ENCODE measurements around the gene SH3RF3. TPM values are rescaled to one million over a fixed set of nuclear protein-coding genes. Genes with fewer than 3 reads are reported as not detected.

Gene SH3RF3
- total and polyA plus RNA-seq, 5 donors: 5.7 to 8.8 (median 8.1) TPM

GRCh38 chr2:109231996-109232705 lies 103.1 kb downstream of the SH3RF3 start:
- DNase-seq (no peak), ATAC-seq (no peak)
- no peak overlapping the region for H3K4me3 ChIP-seq (ENCODE audit: low read length)
- 87% methylated on average over 7 of the region's 7 CpGs for WGBS
- intact Hi-C loops (cut with DNase I): no loop called here
- peaks cover 5% of the 10 kb centered on the region for H3K4me1 ChIP-seq (ENCODE audit: control insufficient read depth, insufficient read depth, low read length)
- H3K9me3 ChIP-seq (ENCODE audit: control insufficient read depth, low read length): no peaks in the 10 kb centered on the region
- H3K27me3 ChIP-seq (ENCODE audit: control insufficient read depth, insufficient read depth): no peaks in the 10 kb centered on the region
- no peak overlapping the region for H3K27ac ChIP-seq (ENCODE audit: low read length)

- WGBS: 96% methylated on average over 4 of the region's 4 CpGs
- Histone ChIP-seq H3K4me1 (ENCODE audit: control insufficient read depth, insufficient read depth, low read length) (peaks cover 5% of the 10 kb centered on the region), H3K27ac (ENCODE audit: low read length) (no peak overlapping the region), H3K27me3 (ENCODE audit: control insufficient read depth, insufficient read depth) (no peaks in the 10 kb centered on the region), H3K9me3 (ENCODE audit: control insufficient read depth, low read length) (no peaks in the 10 kb centered on the region), H3K4me3 (ENCODE audit: low read length) (no peak overlapping the region)
- intact Hi-C loops (cut with DNase I): no loop called here
- ATAC-seq (no peak), DNase-seq (no peak)
Observed at GRCh38 chr2:109232909-109233308, 103.9 kb downstream of the SH3RF3 start.

GRCh38 chr2:109233643-109234042 lies 104.6 kb downstream of the SH3RF3 start:
- H3K4me1 ChIP-seq (ENCODE audit: control insufficient read depth, insufficient read depth, low read length): peaks cover 7% of the 10 kb centered on the region

GRCh38 chr2:109234355-109234754 lies 105.3 kb downstream of the SH3RF3 start:
- Histone ChIP-seq H3K27me3 (ENCODE audit: control insufficient read depth, insufficient read depth) (no peaks in the 10 kb centered on the region), H3K4me3 (ENCODE audit: low read length) (no peak overlapping the region), H3K9me3 (ENCODE audit: control insufficient read depth, low read length) (no peaks in the 10 kb centered on the region), H3K27ac (ENCODE audit: low read length) (no peak overlapping the region), H3K4me1 (ENCODE audit: control insufficient read depth, insufficient read depth, low read length) (peaks cover 11% of the 10 kb centered on the region)
- WGBS: 85% methylated on average over 4 of the region's 4 CpGs
- no peak for ATAC-seq
- DNase-seq: no peak
- intact Hi-C loops (cut with DNase I): no loop called here

More at GRCh38 chr2:109233643-109234042, 104.6 kb downstream of the SH3RF3 start:
- WGBS: 97% methylated on average over 4 of the region's 4 CpGs
- Histone ChIP-seq H3K4me3 (ENCODE audit: low read length) (no peak overlapping the region), H3K9me3 (ENCODE audit: control insufficient read depth, low read length) (no peaks in the 10 kb centered on the region), H3K27ac (ENCODE audit: low read length) (no peak overlapping the region), H3K27me3 (ENCODE audit: control insufficient read depth, insufficient read depth) (no peaks in the 10 kb centered on the region)
- DNase-seq (no peak), ATAC-seq (no peak)
- intact Hi-C loops (cut with DNase I): no loop called here

- DNase-seq (no peak), ATAC-seq (no peak)
- H3K27ac ChIP-seq (ENCODE audit: low read length): no peak overlapping the region
- H3K4me3 ChIP-seq (ENCODE audit: low read length): no peak overlapping the region
- H3K4me1 ChIP-seq (ENCODE audit: control insufficient read depth, insufficient read depth, low read length): peaks cover 15% of the 10 kb centered on the region
- intact Hi-C loops (cut with DNase I): no loop called here
- H3K9me3 ChIP-seq (ENCODE audit: control insufficient read depth, low read length): no peaks in the 10 kb centered on the region
- H3K27me3 ChIP-seq (ENCODE audit: control insufficient read depth, insufficient read depth): no peaks in the 10 kb centered on the region
- WGBS: 90% methylated on average over 4 of the region's 4 CpGs
Observed at GRCh38 chr2:109236147-109236546, 107.1 kb downstream of the SH3RF3 start.

- Histone ChIP-seq H3K4me3 (ENCODE audit: low read length) (no peak overlapping the region), H3K9me3 (ENCODE audit: control insufficient read depth, low read length) (no peaks in the 10 kb centered on the region), H3K27me3 (ENCODE audit: control insufficient read depth, insufficient read depth) (no peaks in the 10 kb centered on the region), H3K4me1 (ENCODE audit: control insufficient read depth, insufficient read depth, low read length) (peaks cover 25% of the 10 kb centered on the region), H3K27ac (ENCODE audit: low read length) (no peak overlapping the region)
- over 99% methylated on average over 2 of the region's 2 CpGs for WGBS
- intact Hi-C loops (cut with DNase I): no loop called here
- ATAC-seq: no peak
- no peak for DNase-seq
Observed at GRCh38 chr2:109237792-109238191, 108.8 kb downstream of the SH3RF3 start.

- H3K4me1 ChIP-seq (ENCODE audit: control insufficient read depth, insufficient read depth, low read length): peaks cover 31% of the 10 kb centered on the region
- WGBS: 54% methylated on average over 4 of the region's 4 CpGs
- intact Hi-C loops (cut with DNase I): no loop called here
- peak; percentile 82 to 86 (median 85) for DNase-seq
- no peaks in the 10 kb centered on the region for H3K9me3 ChIP-seq (ENCODE audit: control insufficient read depth, low read length)
- peak; percentile 58 to 79 for ATAC-seq
- peak overlapping the region; percentile 23 for H3K27ac ChIP-seq (ENCODE audit: low read length)
- no peak overlapping the region for H3K4me3 ChIP-seq (ENCODE audit: low read length)
- H3K27me3 ChIP-seq (ENCODE audit: control insufficient read depth, insufficient read depth): no peaks in the 10 kb centered on the region
Observed at GRCh38 chr2:109238580-109238979, 109.6 kb downstream of the SH3RF3 start.

- no peak for DNase-seq
- Histone ChIP-seq H3K9me3 (ENCODE audit: control insufficient read depth, low read length) (no peaks in the 10 kb centered on the region), H3K4me3 (ENCODE audit: low read length) (no peak overlapping the region), H3K27ac (ENCODE audit: low read length) (no peak overlapping the region), H3K27me3 (ENCODE audit: control insufficient read depth, insufficient read depth) (no peaks in the 10 kb centered on the region), H3K4me1 (ENCODE audit: control insufficient read depth, insufficient read depth, low read length) (peaks cover 36% of the 10 kb centered on the region)
- intact Hi-C loops (cut with DNase I): loop anchor here in 1 of 4 donors (10.0 kb wide), 1 partner anchor 85 kb away; no protein-coding TSS in a partner anchor
- 84% methylated on average over 6 of the region's 6 CpGs for WGBS
- ATAC-seq: no peak
Observed at GRCh38 chr2:109239720-109240119, 110.7 kb downstream of the SH3RF3 start.

- ATAC-seq (peak; percentile 70 to 78), DNase-seq (peak; percentile 73 to 89 (median 81))
- 47% methylated on average over 7 of the region's 7 CpGs for WGBS
- Histone ChIP-seq H3K4me1 (ENCODE audit: control insufficient read depth, insufficient read depth, low read length) (peaks cover 47% of the 10 kb centered on the region), H3K4me3 (ENCODE audit: low read length) (no peak overlapping the region), H3K27ac (ENCODE audit: low read length) (peak overlapping the region; percentile 88), H3K9me3 (ENCODE audit: control insufficient read depth, low read length) (no peaks in the 10 kb centered on the region), H3K27me3 (ENCODE audit: control insufficient read depth, insufficient read depth) (no peaks in the 10 kb centered on the region)
- intact Hi-C loops (cut with DNase I): loop anchor here in 1 of 4 donors (10.0 kb wide), 1 partner anchor 83 kb away; no protein-coding TSS in a partner anchor
Observed at GRCh38 chr2:109242210-109242653, 113.2 kb downstream of the SH3RF3 start.

- H3K4me3 ChIP-seq (ENCODE audit: low read length): no peak overlapping the region
- no peaks in the 10 kb centered on the region for H3K9me3 ChIP-seq (ENCODE audit: control insufficient read depth, low read length)
- DNase-seq: peak; percentile 58 to 85 (median 65)
- H3K27me3 ChIP-seq (ENCODE audit: control insufficient read depth, insufficient read depth): no peaks in the 10 kb centered on the region
- peak overlapping the region; percentile 98 for H3K27ac ChIP-seq (ENCODE audit: low read length)
- WGBS: 26% methylated on average over 12 of the region's 12 CpGs
- intact Hi-C loops (cut with DNase I): loop anchor here in 1 of 4 donors (10.0 kb wide), 1 partner anchor 82 kb away; no protein-coding TSS in a partner anchor
- peak; percentile 66 to 81 for ATAC-seq
- H3K4me1 ChIP-seq (ENCODE audit: control insufficient read depth, insufficient read depth, low read length): peaks cover 52% of the 10 kb centered on the region
Observed at GRCh38 chr2:109242654-109243331, 113.8 kb downstream of the SH3RF3 start.
